HG03066 (cell line): ENCODE measurements around the gene TMEM119.
"Not testable (repeated sequence)": the region's sequence is repeated elsewhere in the genome, so short reads cannot be mapped to it uniquely, and the experiment has no call there.

Experiments used
- ATAC-seq: cut with Tn5 transposase; IDR thresholded peaks from one replicate; pipeline ENCODE4 v1.9.1; 2021; ENCODE audit warnings: low read depth; ENCODE audit not compliant: unreplicated experiment

TMEM119 gene

GRCh38 chr12:108635201-108635996 lies 37.5 kb upstream of the TMEM119 start:
- peak; percentile 47 for ATAC-seq

DNA sequence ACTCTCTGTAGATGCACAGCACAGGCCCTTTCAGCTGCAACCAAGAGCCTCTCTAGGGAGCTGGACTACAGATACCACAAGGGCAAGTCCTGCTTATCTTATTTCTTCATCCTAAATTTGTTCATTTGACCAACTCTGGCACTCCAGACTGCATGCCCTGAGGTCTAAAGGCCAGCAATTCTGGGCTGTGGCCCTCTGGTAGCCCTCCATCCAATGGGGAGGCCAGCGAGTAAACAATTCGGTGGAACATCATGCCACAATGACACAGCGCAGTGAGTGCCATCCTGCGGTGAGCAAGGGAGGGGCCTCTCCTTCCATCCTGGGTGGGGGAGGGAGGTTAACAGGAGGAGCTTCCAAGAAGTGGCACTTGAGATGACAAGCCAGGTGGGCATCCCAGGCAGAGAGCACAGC lies 36.5 kb upstream of the TMEM119 start:
- no peak for ATAC-seq

GRCh38 chr12:108633534-108634248 lies 35.8 kb upstream of the TMEM119 start, which contains the start of gene SELPLG:
SELPLG (minus strand) TSS chr12:108633894; CDS start chr12:108624307, 9,587 bp downstream.
- peak; percentile 51 for ATAC-seq

DNA sequence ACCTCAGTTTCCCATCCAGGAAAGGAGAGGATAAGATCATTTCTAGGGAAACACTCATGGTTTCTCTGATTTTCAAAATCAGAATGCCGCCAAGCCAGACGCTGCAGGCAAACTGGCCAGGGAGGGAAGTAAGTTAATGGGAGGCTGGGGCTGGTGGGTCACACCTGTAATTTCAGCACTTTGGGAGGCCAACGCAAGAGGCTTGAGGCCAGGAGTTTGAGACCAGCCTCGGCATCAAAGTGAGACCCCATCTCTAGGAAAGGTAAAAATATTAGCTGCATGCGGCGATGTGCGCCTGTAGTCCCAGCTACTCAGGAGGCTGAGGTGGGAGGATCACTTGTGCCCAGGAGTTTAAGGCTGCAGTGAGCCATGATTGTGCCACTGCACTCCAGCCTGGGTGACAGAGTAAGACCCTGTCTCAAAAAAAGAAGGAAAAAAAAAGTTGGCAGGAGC lies 35.2 kb upstream of the TMEM119 start:
- ATAC-seq: no peak

- ATAC-seq: not testable (repeated sequence)
Observed at GRCh38 chr12:108631261-108631660, 33.4 kb upstream of the TMEM119 start.

- no peak for ATAC-seq
Observed at GRCh38 chr12:108630481-108631207, 32.8 kb upstream of the TMEM119 start.

DNA sequence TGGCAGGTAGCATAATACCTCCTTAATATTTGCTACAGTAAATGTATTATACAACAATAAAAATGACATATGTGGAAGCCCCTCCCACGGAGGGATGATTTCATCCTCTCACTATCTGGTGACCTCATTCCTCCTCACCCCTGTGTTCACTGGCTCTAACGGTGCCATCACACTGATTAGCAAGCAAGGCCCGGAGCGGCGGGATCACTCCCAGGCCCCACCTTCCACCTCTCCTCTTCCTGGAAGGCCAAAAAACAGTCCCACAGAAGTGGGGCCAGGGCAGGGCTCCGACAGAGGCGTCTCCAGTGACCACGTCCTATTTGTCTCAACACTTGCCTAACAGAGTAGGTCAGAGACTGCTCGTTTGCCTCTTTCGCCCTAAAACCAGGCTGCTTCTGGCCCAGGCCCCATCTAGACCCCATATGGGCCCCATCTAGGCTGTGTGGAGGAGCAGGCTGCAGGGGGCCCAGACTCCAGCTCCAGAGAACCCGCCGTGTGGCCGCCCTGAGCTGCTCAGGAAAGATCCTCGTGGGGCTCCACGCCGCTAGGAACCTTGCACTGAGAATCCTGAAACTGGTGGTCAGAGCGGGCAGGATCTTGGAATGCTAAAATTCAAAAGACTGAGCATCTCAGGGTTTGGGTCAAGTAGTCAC lies 32.1 kb upstream of the TMEM119 start:
- ATAC-seq: no peak

GRCh38 chr12:108629151-108629550 lies 31.3 kb upstream of the TMEM119 start:
- ATAC-seq: no peak

- no peak for ATAC-seq
Observed at GRCh38 chr12:108627134-108627920, 29.4 kb upstream of the TMEM119 start.

DNA sequence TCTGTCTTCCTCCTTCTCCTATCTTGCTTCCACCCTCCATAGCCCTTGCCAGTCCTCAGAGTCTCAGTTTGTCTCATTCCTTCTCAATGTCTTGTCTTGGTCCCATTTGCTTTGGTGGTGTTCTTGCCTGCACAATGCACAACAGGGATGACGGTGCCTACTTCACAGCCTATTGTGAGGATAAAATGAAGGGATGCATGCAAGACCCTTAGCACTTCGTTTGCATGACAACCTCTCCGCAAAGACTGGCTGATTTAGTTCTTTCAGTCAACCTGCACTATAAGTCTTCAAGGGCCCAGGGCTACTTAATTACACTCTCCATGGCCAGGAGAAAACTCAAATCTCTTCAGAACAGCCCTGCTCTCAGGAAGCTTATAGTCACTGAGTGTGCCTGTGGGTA lies 27.3 kb upstream of the TMEM119 start:
- ATAC-seq: no peak

DNA sequence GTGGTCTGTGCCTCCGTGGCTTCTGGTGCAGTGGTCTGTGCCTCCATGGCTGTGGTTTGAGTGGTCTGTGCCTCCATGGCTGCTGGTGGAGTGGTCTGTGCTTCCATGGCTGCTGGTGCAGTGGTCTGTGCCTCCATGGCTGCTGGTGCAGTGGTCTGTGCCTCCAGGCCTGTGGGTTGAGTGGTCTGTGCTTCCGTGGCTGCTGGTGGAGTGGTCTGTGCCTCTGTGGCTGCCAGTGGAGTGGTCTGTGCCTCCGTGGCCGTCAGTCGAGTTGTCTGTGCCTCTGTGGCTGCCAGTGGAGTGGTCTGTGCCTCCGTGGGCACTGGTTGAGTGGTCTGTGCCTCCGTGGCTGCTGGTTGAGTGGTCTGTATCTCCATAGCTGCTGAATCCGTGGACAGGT lies 25.7 kb upstream of the TMEM119 start:
- ATAC-seq: no peak

DNA sequence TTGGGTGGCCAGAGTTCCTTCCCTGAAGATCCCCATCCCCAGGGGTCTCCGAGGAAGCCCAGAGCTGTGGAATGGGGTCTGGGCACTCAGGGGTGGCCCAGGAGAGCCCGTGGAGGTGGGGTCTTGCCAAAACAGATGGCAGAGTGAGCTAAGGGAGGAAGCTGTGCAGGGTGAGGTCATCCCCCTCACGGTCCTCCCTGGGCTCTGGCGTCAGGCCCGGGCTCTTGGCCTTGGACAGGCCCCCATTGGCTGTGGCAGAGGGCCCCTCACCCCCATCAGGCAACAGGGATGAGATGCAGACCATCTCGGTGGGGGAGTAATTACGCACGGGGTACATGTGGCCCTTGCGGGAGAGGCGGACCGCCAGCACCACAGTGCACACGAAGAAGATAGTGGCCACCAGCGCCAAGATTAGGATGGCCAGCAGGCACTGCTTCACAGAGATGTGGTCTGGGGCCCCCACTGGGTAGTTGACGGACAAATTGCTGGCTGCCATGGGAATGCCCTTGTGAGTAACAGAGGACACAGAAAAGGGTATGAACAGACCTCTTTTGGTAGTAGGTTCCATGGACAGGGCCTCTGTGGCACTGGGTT lies 25.1 kb upstream of the TMEM119 start:
- ATAC-seq: no peak

DNA sequence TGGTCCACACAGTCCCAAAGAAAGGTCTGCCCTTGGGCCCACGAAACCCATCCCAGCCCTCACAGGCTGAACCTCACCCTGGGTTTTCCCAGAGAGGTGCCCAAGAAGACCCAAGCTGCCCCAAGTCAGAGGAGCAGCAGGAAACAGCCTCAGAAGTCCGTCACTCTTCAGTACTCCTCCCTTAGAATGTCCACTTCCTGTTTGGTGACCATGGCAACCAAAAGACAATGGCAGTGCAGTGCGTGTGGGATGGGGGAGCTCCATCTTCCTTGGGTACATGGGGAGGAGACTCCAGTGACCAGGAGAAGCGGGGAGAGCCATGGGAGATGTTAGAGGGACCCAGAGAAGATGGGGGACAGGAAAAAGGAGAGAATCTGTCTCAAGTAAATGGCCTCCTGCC lies 24.5 kb upstream of the TMEM119 start:
- ATAC-seq: no peak

DNA sequence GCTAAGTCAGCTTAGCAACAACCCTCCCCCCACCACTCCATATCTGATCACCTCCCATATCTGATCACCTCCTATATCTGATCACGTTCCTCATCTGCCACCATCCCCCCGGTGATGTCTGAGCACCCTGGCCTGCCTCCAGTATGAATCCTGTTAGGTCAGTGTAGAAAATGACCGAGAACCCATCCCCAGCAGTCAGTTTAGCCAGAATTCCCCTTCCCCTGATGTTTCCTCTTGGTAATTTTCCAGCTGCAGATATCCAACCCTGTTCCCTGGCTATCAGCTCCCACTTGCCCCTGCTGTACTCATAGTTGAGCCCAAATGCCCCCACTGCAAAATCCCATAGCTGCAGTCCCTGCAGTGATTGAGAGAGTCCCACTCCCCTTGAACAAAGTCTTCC lies 23.3 kb upstream of the TMEM119 start:
- ATAC-seq: no peak

DNA sequence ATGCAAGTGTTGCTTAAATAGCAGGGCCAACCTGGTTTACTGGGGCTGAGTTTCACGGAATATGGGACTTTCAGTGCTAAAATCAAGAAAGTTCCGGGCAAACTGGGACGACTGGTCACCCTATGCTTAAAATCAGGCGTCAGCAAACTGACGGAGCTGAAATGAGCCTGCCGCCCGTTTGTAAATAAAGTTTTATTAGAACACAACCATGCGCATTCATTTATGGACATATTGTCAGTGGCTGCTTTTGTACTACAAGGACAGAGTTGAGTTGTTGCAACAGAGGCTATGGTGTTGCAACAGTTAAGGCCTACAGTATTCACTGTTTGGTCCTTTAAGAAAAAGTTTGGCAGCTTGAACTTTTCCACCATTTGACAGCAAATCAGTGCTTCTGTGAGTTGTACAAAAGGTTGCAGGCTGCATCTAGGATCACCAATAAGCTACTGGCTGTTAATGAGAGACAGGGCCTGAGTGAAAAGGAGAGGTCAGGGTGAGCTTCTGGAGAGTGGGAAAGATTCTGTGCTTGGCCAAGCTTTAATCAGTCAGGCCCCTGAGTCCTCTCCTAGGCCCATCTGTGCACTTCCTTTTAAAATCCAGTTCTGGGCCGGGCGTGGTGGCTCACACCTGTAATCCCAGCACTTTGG lies 22.5 kb upstream of the TMEM119 start:
- no peak for ATAC-seq

DNA sequence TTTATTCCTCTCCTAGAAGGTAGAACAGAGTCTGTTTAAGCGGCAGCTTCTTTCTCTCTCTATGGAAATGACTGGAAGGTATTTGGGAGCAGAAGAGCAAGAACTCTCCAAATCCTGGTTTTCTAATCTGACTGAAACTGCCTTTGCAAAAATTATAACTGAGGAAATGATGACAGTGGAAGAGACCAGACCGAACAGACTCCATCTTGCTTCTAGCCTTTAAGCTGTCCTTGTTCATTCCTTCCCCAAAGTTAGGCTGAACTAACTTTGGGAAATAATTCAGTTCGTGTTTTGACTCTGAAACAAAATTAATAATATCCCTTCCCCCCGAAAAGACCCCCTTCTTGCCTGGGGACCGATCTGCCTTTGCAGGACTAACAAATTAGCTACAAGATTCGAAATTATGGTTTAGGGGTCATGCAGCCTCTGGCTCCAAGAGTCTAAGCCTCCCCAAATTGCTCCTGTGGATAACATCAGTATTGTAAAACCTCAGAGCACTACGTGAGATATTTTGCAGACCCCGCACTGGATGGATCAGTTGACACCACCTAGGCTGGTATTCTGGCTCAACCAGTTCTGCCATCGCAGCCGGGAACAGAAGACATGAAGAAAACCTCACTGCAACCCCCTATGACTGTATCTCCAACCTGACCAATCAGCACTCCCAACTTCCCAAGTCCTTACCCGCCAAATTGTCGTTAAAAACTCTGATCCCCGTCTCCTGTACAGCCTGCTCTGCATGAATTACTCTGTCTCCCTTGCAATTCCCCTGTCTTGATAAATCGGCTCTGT lies 21.7 kb upstream of the TMEM119 start:
- no peak for ATAC-seq

DNA sequence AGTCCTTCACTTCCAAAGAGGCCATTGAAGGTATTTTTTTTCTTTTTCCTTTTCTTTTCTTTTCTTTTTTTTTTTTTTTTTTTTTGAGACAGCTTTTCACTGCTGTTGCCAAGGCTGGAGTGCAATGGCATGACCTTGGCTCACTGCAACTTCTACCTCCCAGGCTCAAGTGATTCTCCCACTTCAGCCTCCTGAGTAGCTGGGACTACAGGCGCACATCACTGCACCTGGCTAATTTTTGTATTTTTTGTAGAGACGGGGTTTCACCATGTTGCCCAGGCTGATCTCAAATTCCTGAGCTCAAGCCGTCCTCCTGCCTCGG lies 21.0 kb upstream of the TMEM119 start:
- ATAC-seq: not testable (repeated sequence)
